ENCODE data around the gene TOR1A. TPM values are rescaled to one million over a fixed set of nuclear protein-coding genes. Genes with fewer than 3 reads are reported as not detected.

The TOR1A gene
- total RNA-seq, 2 experiments from 2014 or later: 56.1 to 69.6 TPM

- CTCF ChIA-PET: interaction anchor here (0.9 to 2.1 kb wide), 6 partner anchors 10 to 258 kb away, joined by 3 to 5 read pairs (median 3); no protein-coding TSS in a partner anchor
- H3K9me3 Mint-ChIP-seq (ENCODE audit: low read depth): no peaks in the 10 kb centered on the region
- H3K4me3 Mint-ChIP-seq: no peak overlapping the region
- DNase-seq: no peak
- peaks cover 40% of the 10 kb centered on the region for H3K36me3 Mint-ChIP-seq
- no peak for ATAC-seq
- peaks cover 68% of the 10 kb centered on the region for H3K4me1 Mint-ChIP-seq
- no peaks in the 10 kb centered on the region for H3K27me3 Mint-ChIP-seq
- peak overlapping the region; percentile 12 for H3K27ac Mint-ChIP-seq
These were observed 24.9 kb upstream of the TOR1A start for GRCh38 chr9:129848712-129849441.

DNA sequence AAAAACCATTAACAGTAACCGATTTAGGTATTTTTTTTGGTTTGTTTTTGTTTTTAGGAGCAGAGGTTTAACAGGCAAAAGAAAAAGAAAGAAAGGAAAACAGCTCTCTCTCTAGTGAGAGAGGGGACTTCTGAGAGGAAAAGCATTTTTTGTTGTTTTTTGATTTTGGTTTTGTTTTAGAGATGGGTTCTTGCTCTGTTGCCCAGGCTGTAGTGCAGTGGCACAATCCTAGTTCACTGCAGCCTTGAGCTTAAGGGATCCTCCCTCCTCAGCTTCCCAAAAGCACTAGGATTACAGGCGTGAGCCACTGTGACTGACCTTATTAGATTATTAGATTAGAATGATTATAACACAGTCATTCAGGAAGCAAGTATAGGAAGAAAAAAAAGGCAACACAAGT is 21.4 kb upstream of the TOR1A start:
- H3K27ac Mint-ChIP-seq: peak overlapping the region; percentile 74
- no peak for DNase-seq
- CTCF ChIA-PET: interaction anchor here (1.0 kb wide), 1 partner anchor 17 kb away, joined by 4 read pairs; no protein-coding TSS in a partner anchor
- no peak overlapping the region for H3K4me3 Mint-ChIP-seq
- peaks cover 55% of the 10 kb centered on the region for H3K4me1 Mint-ChIP-seq
- peaks cover 23% of the 10 kb centered on the region for H3K36me3 Mint-ChIP-seq
- no peak for ATAC-seq
- no peaks in the 10 kb centered on the region for H3K27me3 Mint-ChIP-seq
- H3K9me3 Mint-ChIP-seq (ENCODE audit: low read depth): no peaks in the 10 kb centered on the region

DNA sequence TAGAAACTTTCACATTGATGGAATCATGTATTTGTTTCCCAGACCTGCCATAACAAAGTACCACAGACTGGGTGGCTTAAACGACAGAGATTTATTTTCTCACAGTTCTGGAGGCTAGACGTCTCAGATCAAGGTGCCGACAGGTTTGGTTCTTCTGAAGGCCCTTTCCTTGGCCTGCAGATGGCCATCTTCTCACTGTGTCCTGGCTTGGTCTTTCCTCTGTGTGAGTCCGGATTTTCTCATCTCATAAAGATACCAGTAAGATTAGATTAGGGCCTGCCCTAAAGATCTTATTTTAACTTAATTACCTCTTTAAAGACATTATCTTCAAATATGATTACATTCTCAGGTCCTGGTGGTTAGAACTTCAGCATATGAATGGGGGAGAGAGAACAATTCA is 17.1 kb upstream of the TOR1A start:
- Mint-ChIP-seq H3K27ac (peak overlapping the region; percentile 41), H3K36me3 (peaks cover 33% of the 10 kb centered on the region), H3K9me3 (ENCODE audit: low read depth) (no peaks in the 10 kb centered on the region), H3K4me1 (peaks cover 69% of the 10 kb centered on the region), H3K4me3 (no peak overlapping the region), H3K27me3 (no peaks in the 10 kb centered on the region)
- CTCF ChIA-PET: interaction anchor here (1.0 kb wide), 1 partner anchor 19 kb away, joined by 3 read pairs; no protein-coding TSS in a partner anchor
- ATAC-seq: no peak
- DNase-seq: no peak

DNA sequence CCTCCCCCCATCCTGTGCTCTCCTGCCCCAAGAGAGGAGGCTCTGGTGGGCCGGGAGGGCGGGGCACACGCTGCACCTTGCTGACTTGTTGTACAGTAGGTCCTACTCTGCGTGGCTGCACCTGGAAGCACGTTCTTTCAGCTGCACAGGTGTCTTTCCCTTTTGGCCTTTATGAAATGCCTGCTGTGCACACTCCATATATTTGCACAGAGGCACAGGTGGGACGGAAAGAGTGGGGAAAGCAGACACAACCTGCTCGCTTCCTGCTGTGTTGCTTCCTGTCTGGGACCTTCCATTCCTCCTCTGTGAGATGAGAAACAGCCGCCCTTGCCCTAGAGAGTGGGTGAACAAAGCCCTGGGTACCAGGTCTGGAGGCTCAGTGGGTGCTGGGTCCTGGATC is 16.1 kb upstream of the TOR1A start:
- Mint-ChIP-seq H3K27me3 (no peaks in the 10 kb centered on the region), H3K27ac (peak overlapping the region; percentile 79), H3K4me1 (peaks cover 64% of the 10 kb centered on the region), H3K4me3 (peak overlapping the region; percentile 59), H3K36me3 (peaks cover 34% of the 10 kb centered on the region), H3K9me3 (ENCODE audit: low read depth) (no peaks in the 10 kb centered on the region)
- DNase-seq: no peak
- ATAC-seq: no peak
- CTCF ChIA-PET: interaction anchor here (1.0 kb wide), 1 partner anchor 20 kb away, joined by 3 read pairs; no protein-coding TSS in a partner anchor

DNA sequence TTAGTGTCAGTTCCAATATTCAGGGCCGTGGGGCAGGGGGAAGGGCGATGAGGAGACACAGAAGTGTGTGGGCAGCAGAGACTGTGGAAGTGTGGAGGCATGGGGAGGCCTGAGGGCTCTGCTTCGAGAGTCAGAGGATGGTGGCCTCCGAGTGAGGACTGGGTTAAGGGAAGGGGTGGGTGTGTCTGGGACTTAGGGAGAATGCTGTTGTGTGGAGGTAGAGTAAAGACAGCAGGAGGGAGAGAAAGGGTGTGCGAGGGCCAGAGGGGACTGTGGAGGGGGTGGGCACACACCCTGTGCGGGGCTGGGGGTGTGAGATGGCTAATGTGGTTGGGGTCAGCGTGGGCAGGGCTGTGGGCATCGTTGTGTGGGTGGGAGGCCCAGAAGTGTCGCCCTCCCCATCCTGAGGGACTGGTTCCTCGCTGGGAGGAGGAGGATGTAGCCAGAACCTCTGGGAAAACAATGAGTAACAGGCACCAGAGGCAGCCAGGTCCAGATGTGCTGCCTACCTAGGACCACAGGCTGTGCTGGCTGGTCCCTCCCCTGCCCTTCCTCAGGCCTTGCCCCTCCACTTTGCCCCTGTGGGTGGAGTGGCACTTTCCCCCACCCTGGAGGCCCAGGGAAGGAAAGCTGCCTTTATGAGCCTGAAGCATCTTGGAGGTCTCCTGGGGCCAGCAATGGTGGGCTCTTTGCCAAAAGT is 15.5 kb upstream of the TOR1A start:
- no peak for ATAC-seq
- peaks cover 35% of the 10 kb centered on the region for H3K36me3 Mint-ChIP-seq
- no peaks in the 10 kb centered on the region for H3K27me3 Mint-ChIP-seq
- peak overlapping the region; percentile 79 for H3K27ac Mint-ChIP-seq
- DNase-seq: no peak
- no peaks in the 10 kb centered on the region for H3K9me3 Mint-ChIP-seq (ENCODE audit: low read depth)
- CTCF ChIA-PET: interaction anchor here (0.8 to 1.3 kb wide), 5 partner anchors 15 to 207 kb away, joined by 3 to 8 read pairs (median 4); partner anchors contain the start of gene TOR1A
- peaks cover 62% of the 10 kb centered on the region for H3K4me1 Mint-ChIP-seq
- peak overlapping the region; percentile 59 for H3K4me3 Mint-ChIP-seq

DNA sequence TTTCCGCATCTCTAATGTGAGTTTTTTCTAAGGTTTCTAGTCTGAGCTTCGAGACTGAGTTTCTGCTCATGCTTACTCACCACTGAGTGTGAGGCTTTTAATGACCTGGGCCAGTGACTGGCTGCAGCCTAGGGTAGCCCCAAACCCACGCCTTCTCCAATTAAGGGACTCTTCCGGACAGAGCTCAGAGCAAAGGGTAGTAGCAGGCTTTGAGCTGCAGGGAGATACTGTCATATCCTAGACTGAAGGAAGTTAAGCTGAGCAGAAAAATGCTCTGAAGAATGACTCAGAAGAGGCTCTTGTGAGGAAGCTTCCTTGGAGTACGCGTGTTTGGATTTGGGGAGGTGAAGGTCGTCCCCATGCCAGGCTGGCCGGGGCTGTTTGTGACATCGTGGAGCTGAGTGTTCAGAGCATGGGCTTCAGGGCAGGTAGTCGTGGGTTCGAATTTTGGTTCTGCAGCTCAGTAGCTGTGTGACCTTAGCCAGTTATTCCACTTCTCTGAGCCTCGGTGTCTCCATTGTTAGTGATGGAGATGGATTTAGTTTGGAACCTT is 14.8 kb upstream of the TOR1A start:
- Mint-ChIP-seq H3K9me3 (ENCODE audit: low read depth) (no peaks in the 10 kb centered on the region), H3K27ac (peak overlapping the region; percentile 79), H3K36me3 (peaks cover 40% of the 10 kb centered on the region), H3K27me3 (no peaks in the 10 kb centered on the region), H3K4me1 (peaks cover 65% of the 10 kb centered on the region), H3K4me3 (peak overlapping the region; percentile 59)
- peak; percentile 64 for DNase-seq
- peak; percentile 7 for ATAC-seq
- CTCF ChIA-PET: interaction anchor here (0.8 to 1.3 kb wide), 8 partner anchors 10 to 207 kb away, joined by 3 to 8 read pairs (median 4); partner anchors contain the start of gene TOR1A

- peak; percentile 77 for DNase-seq
- no peak for ATAC-seq
- no peaks in the 10 kb centered on the region for H3K9me3 Mint-ChIP-seq (ENCODE audit: low read depth)
- CTCF ChIA-PET: interaction anchor here (0.6 to 3.4 kb wide), 9 partner anchors 15 to 288 kb away, joined by 3 to 27 read pairs (median 4); no protein-coding TSS in a partner anchor
- peak overlapping the region; percentile 93 for H3K27ac Mint-ChIP-seq
- H3K4me3 Mint-ChIP-seq: peak overlapping the region; percentile 99
- H3K27me3 Mint-ChIP-seq: no peaks in the 10 kb centered on the region
- peaks cover 68% of the 10 kb centered on the region for H3K4me1 Mint-ChIP-seq
- peaks cover 46% of the 10 kb centered on the region for H3K36me3 Mint-ChIP-seq
These were observed 12.5 kb upstream of the TOR1A start for GRCh38 chr9:129836311-129837007.

GRCh38 chr9:129835860-129836223 is 11.9 kb upstream of the TOR1A start:
- no peak for DNase-seq
- Mint-ChIP-seq H3K4me3 (peak overlapping the region; percentile 99), H3K4me1 (peaks cover 62% of the 10 kb centered on the region)

DNA sequence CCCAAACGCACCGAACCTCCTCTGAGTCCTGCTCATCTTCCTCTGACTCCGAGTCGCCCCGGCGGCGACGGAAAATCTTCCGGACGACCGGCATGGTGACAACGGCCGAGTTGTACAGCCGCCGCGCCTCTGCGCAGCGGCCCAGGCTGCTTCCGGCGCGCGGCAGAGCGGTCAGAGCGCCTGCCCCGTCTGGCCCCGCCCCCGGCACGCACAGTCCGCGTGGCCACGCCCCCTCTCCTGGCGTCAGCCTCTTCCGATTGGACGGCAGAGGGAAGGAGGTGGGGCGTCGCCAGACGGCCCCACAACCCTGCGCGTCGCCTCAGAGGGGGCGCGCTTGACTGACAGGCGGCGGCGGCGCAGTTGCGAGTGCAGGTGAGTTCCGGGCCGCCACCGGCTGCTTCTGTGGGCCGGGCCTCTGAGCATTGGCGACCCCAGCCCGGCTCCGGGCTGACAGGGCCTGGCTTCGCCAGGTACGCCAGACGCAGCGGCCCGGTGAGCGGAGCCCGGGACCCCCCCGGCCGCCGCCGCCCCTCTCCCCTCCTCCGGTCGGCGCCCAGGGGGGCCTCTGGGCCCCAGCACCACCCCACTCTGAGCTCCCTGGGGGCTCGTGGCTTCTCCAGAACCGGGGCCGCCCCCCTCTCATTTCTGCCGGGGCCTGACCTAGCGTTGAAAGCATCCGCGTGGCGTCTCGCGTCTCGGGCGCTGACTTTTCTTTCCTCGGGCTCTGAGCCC is 11.4 kb upstream of the TOR1A start, which contains the start of the genes C9orf78 and USP20:
Gene C9orf78, minus strand, starts transcription at position 148 of the 732 bp plus-strand sequence. Its CDS starts 54 bp downstream, at position 94.
Gene USP20, plus strand, starts transcription at position 331 of the 732 bp plus-strand sequence. CDS start 17,098 bp downstream, outside the sequence.
- peaks cover 48% of the 10 kb centered on the region for H3K36me3 Mint-ChIP-seq
- H3K27me3 Mint-ChIP-seq: no peaks in the 10 kb centered on the region
- peak within 1 kb of the TSS; percentile 99 for H3K4me3 Mint-ChIP-seq
- no peaks in the 10 kb centered on the region for H3K9me3 Mint-ChIP-seq (ENCODE audit: low read depth)
- H3K4me1 Mint-ChIP-seq: peaks cover 61% of the 10 kb centered on the region
- peak within 1 kb of the TSS; percentile 98 for H3K27ac Mint-ChIP-seq
- CTCF ChIA-PET: interaction anchor here (0.7 to 3.4 kb wide), 5 partner anchors 9 to 51 kb away, joined by 4 to 27 read pairs (median 4); no protein-coding TSS in a partner anchor
- ATAC-seq: peak; percentile 92
- peak; percentile 97 for DNase-seq

More at GRCh38 chr9:129835860-129836223, 11.9 kb upstream of the TOR1A start:
- no peaks in the 10 kb centered on the region for H3K27me3 Mint-ChIP-seq
- no peaks in the 10 kb centered on the region for H3K9me3 Mint-ChIP-seq (ENCODE audit: low read depth)
- H3K36me3 Mint-ChIP-seq: peaks cover 45% of the 10 kb centered on the region
- no peak for ATAC-seq
- CTCF ChIA-PET: interaction anchor here (0.6 to 3.4 kb wide), 4 partner anchors 15 to 289 kb away, joined by 3 to 27 read pairs (median 4); no protein-coding TSS in a partner anchor
- H3K27ac Mint-ChIP-seq: peak overlapping the region; percentile 93

DNA sequence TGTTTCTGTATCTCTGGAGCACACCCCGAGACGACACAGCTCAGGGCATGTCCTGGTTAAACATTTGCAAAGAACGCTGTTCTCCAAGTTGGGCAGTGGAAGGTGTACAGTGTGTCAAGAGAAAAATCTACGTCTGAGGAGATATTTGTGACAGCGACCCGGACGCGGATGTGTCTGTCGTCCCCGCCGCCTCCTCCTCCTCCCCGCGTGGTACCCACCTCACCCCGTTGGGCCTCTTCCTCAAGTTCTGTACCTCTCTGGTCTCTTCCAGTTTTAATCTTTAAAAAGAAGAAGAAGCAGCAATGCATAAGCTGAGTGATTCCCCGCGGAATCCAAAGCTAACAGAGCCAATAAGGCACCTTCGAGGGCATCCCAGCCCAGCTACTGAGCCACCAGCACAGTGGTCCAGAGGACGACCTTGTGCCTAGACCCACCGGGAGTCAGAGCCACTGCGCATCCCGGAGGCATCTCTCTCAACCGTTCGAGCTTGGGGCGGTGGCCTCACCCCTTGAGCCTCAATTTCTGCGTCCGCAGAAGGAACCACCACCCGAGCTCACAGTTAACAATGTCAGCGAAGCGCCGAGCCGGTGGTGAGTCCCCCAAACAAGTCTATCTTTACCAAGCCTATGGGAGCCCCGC is 10.7 kb upstream of the TOR1A start:
- CTCF ChIA-PET: interaction anchor here (0.7 to 3.4 kb wide), 5 partner anchors 9 to 209 kb away, joined by 3 to 27 read pairs (median 4); partner anchors contain the start of gene NTMT1
- Mint-ChIP-seq H3K27me3 (no peaks in the 10 kb centered on the region), H3K36me3 (peaks cover 50% of the 10 kb centered on the region)

GRCh38 chr9:129832982-129833381 is 9.0 kb upstream of the TOR1A start:
- ATAC-seq: no peak
- Mint-ChIP-seq H3K4me1 (peaks cover 38% of the 10 kb centered on the region), H3K4me3 (peak overlapping the region; percentile 99), H3K36me3 (peaks cover 55% of the 10 kb centered on the region), H3K9me3 (ENCODE audit: low read depth) (no peaks in the 10 kb centered on the region), H3K27ac (no peak overlapping the region), H3K27me3 (no peaks in the 10 kb centered on the region)
- DNase-seq: no peak
- CTCF ChIA-PET: no interaction called here

More for the DNA sequence above, 10.7 kb upstream of the TOR1A start:
- H3K27ac Mint-ChIP-seq: peak overlapping the region; percentile 98
- H3K4me1 Mint-ChIP-seq: peaks cover 54% of the 10 kb centered on the region
- no peaks in the 10 kb centered on the region for H3K9me3 Mint-ChIP-seq (ENCODE audit: low read depth)
- peak; percentile 5 for ATAC-seq
- peak overlapping the region; percentile 99 for H3K4me3 Mint-ChIP-seq
- DNase-seq: peak; percentile 65
